K562 (cell line): Measurements from ENCODE around the gene MECP2.

Source experiments
- FOXJ3 ChIP-seq: sonication (generic); formaldehyde crosslinking; IDR thresholded peaks from 2 replicates; pipeline ENCODE4 v1.4.0; 2020; ENCODE audit warnings: mild to moderate bottlenecking, missing genetic modification reagents
- GATA2 ChIP-seq: sonication (generic); formaldehyde crosslinking; IDR thresholded peaks from 2 replicates; pipeline ENCODE4 v1.4.0; 2020; ENCODE audit warnings: mild to moderate bottlenecking, missing genetic modification reagents
- NFIC ChIP-seq: fragments of 450-650 bp; IDR thresholded peaks from 2 replicates; pipeline ENCODE4 v1.6.1; 2017; ENCODE audit warnings: mild to moderate bottlenecking, inconsistent platforms
- POLR2A ChIP-seq: fragments of 450-650 bp; conservative IDR thresholded peaks from 2 replicates; pipeline ENCODE4 v1.6.1; 2016
- POLR2AphosphoS5 ChIP-seq: IDR thresholded peaks from 2 replicates; pipeline ENCODE4 v1.6.1; 2011; ENCODE audit warnings: mild to moderate bottlenecking, low read depth, low read length, moderate library complexity; ENCODE audit not compliant: control insufficient read depth, insufficient read depth
- RBBP5 ChIP-seq: fragments of 200-600 bp; sonication (generic); IDR thresholded peaks from 2 replicates; pipeline ENCODE4 v1.6.1; 2012; ENCODE audit warnings: borderline replicate concordance, mild to moderate bottlenecking, low read length, control low read depth, inconsistent platforms; ENCODE audit not compliant: insufficient read depth, poor library complexity, severe bottlenecking
- TCF7L2 ChIP-seq: fragments of 150-350 bp; IDR thresholded peaks from 2 replicates; pipeline ENCODE4 v1.6.1; 2016; ENCODE audit warnings: low read depth, mild to moderate bottlenecking, low read length, moderate library complexity
- TF ChIP-seq, protein P1 (sequence below): fragments of 450-650 bp; conservative IDR thresholded peaks from 2 replicates; pipeline ENCODE4 v1.6.1; 2016; ENCODE audit warnings: missing genetic modification characterization, low read depth, mild to moderate bottlenecking, control low read depth, missing compliant biosample characterization
- TF ChIP-seq, protein P2 (sequence below): sonication (generic); formaldehyde crosslinking; IDR thresholded peaks from 2 replicates; pipeline ENCODE4 v1.4.0; 2020; ENCODE audit warnings: mild to moderate bottlenecking, missing genetic modification reagents
- TF ChIP-seq, protein P3 (sequence below), 2 experiments: IDR thresholded peaks in 1 of 2; conservative IDR thresholded peaks in 1 of 2; 2 replicates each; pipeline ENCODE4 v1.6.1; 2016; ENCODE audit warnings: low read depth in 2 of 2, mild to moderate bottlenecking in 1 of 2, missing compliant biosample characterization in 1 of 2, missing genetic modification characterization in 1 of 2, moderate library complexity in 1 of 2
- TF ChIP-seq, protein P4 (sequence below): fragments of 450-650 bp; IDR thresholded peaks from 2 replicates; pipeline ENCODE4 v1.6.1; 2014; ENCODE audit warnings: low read depth, mild to moderate bottlenecking, moderate library complexity, borderline replicate concordance
- TF ChIP-seq, protein P5 (sequence below): fragments of 250-450 bp; sonication (Bioruptor Pico); IDR thresholded peaks from 2 replicates; pipeline ENCODE4 v1.8.0; 2021; ENCODE audit warnings: borderline replicate concordance, mild to moderate bottlenecking, moderate library complexity; ENCODE audit not compliant: poor library complexity, severe bottlenecking

DNA sequence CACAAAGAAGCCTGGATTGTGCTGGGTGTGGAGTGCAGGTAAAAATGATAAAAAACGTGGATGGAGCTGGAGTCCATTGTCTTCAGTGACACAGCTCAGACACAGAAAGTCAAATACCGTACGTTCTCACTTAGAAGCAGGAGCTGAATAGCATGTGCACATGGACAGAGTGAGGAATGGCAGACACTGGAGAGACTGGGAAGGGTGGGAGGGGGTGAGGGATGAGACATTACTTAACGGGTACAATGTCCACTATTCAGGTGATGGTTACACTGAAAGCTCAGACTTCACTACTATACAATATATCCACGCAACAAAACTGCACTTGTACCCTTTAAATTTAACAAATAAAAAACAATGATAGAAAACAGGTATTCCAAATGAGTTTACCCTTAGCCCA, 59.8 kb downstream of the MECP2 start:
- TF ChIP-seq TCF7L2 (no peak), POLR2AphosphoS5 (no peak), NFIC (no peak), GATA2 (CRISPR knock-in tag) (no peak), RBBP5 (no peak), FOXJ3 (no peak), POLR2A (no peak)
- TF ChIP-seq, protein P1, sequence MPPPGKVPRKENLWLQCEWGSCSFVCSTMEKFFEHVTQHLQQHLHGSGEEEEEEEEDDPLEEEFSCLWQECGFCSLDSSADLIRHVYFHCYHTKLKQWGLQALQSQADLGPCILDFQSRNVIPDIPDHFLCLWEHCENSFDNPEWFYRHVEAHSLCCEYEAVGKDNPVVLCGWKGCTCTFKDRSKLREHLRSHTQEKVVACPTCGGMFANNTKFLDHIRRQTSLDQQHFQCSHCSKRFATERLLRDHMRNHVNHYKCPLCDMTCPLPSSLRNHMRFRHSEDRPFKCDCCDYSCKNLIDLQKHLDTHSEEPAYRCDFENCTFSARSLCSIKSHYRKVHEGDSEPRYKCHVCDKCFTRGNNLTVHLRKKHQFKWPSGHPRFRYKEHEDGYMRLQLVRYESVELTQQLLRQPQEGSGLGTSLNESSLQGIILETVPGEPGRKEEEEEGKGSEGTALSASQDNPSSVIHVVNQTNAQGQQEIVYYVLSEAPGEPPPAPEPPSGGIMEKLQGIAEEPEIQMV, result no peak
- TF ChIP-seq, protein P2, sequence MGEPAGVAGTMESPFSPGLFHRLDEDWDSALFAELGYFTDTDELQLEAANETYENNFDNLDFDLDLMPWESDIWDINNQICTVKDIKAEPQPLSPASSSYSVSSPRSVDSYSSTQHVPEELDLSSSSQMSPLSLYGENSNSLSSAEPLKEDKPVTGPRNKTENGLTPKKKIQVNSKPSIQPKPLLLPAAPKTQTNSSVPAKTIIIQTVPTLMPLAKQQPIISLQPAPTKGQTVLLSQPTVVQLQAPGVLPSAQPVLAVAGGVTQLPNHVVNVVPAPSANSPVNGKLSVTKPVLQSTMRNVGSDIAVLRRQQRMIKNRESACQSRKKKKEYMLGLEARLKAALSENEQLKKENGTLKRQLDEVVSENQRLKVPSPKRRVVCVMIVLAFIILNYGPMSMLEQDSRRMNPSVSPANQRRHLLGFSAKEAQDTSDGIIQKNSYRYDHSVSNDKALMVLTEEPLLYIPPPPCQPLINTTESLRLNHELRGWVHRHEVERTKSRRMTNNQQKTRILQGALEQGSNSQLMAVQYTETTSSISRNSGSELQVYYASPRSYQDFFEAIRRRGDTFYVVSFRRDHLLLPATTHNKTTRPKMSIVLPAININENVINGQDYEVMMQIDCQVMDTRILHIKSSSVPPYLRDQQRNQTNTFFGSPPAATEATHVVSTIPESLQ (CRISPR knock-in tag), result no peak
- TF ChIP-seq, protein P3, sequence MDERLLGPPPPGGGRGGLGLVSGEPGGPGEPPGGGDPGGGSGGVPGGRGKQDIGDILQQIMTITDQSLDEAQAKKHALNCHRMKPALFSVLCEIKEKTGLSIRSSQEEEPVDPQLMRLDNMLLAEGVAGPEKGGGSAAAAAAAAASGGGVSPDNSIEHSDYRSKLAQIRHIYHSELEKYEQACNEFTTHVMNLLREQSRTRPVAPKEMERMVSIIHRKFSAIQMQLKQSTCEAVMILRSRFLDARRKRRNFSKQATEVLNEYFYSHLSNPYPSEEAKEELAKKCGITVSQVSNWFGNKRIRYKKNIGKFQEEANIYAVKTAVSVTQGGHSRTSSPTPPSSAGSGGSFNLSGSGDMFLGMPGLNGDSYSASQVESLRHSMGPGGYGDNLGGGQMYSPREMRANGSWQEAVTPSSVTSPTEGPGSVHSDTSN (CRISPR knock-in tag; IDR thresholded peaks at IDR 0.05; ENCODE audit: low read depth), result no peak
- TF ChIP-seq, protein P3 (tag; conservative IDR thresholded peaks at IDR 0.05; ENCODE audit: low read depth), result no peak
- TF ChIP-seq, protein P4, sequence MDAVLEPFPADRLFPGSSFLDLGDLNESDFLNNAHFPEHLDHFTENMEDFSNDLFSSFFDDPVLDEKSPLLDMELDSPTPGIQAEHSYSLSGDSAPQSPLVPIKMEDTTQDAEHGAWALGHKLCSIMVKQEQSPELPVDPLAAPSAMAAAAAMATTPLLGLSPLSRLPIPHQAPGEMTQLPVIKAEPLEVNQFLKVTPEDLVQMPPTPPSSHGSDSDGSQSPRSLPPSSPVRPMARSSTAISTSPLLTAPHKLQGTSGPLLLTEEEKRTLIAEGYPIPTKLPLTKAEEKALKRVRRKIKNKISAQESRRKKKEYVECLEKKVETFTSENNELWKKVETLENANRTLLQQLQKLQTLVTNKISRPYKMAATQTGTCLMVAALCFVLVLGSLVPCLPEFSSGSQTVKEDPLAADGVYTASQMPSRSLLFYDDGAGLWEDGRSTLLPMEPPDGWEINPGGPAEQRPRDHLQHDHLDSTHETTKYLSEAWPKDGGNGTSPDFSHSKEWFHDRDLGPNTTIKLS, result no peak
- TF ChIP-seq, protein P5, sequence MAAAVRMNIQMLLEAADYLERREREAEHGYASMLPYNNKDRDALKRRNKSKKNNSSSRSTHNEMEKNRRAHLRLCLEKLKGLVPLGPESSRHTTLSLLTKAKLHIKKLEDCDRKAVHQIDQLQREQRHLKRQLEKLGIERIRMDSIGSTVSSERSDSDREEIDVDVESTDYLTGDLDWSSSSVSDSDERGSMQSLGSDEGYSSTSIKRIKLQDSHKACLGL (CRISPR knock-in tag), result no peak
